Measurements from ENCODE around the gene WNK2. TPM values are rescaled to one million over a fixed set of nuclear protein-coding genes. Genes with fewer than 3 reads are reported as not detected.

The WNK2 gene
- total RNA-seq, 2 donors from 2014 or later = 0.70 to 1.1 TPM

- DNase-seq = no peak
These were observed 75.0 kb downstream of the WNK2 start for GRCh38 chr9:93258818-93259489.

GRCh38 chr9:93259490-93260262, 75.7 kb downstream of the WNK2 start:
- DNase-seq (no peak), ATAC-seq (replicated peaks in 1 of 2) (no peak)
- Mint-ChIP-seq H3K27me3 (ENCODE audit: low read depth) (no peaks in the 10 kb centered on the region), H3K36me3 (ENCODE audit: insufficient read depth in 2 of 2) (no peaks in the 10 kb centered on the region), H3K4me3 (no peak overlapping the region), H3K4me1 (ENCODE audit: low read depth) (no peaks in the 10 kb centered on the region), H3K9me3 (no peaks in the 10 kb centered on the region), H3K27ac (no peak overlapping the region)

More at GRCh38 chr9:93258818-93259489, 75.0 kb downstream of the WNK2 start:
- Mint-ChIP-seq H3K36me3 (ENCODE audit: insufficient read depth in 2 of 2) (no peaks in the 10 kb centered on the region), H3K9me3 (no peaks in the 10 kb centered on the region), H3K4me3 (no peak overlapping the region), H3K27me3 (ENCODE audit: low read depth) (no peaks in the 10 kb centered on the region), H3K27ac (no peak overlapping the region), H3K4me1 (ENCODE audit: low read depth) (no peaks in the 10 kb centered on the region)
- no peak for ATAC-seq (replicated peaks in 1 of 2)

- no peak for ATAC-seq (replicated peaks in 1 of 2)
- no peak overlapping the region for H3K27ac Mint-ChIP-seq
- no peak for DNase-seq
- no peaks in the 10 kb centered on the region for H3K27me3 Mint-ChIP-seq (ENCODE audit: low read depth)
- H3K9me3 Mint-ChIP-seq = no peaks in the 10 kb centered on the region
- no peak overlapping the region for H3K4me3 Mint-ChIP-seq
- H3K36me3 Mint-ChIP-seq (ENCODE audit: insufficient read depth in 2 of 2) = no peaks in the 10 kb centered on the region
- H3K4me1 Mint-ChIP-seq (ENCODE audit: low read depth) = no peaks in the 10 kb centered on the region
These were observed 76.5 kb downstream of the WNK2 start for GRCh38 chr9:93260263-93261066.

- Mint-ChIP-seq H3K9me3 (no peaks in the 10 kb centered on the region), H3K27ac (no peak overlapping the region), H3K36me3 (ENCODE audit: insufficient read depth in 2 of 2) (no peaks in the 10 kb centered on the region), H3K27me3 (ENCODE audit: low read depth) (no peaks in the 10 kb centered on the region), H3K4me3 (no peak overlapping the region), H3K4me1 (ENCODE audit: low read depth) (no peaks in the 10 kb centered on the region)
- DNase-seq = no peak
- no peak for ATAC-seq (replicated peaks in 1 of 2)
These were observed 77.3 kb downstream of the WNK2 start for GRCh38 chr9:93261281-93261680.

GRCh38 chr9:93261735-93262523, 78.0 kb downstream of the WNK2 start:
- Mint-ChIP-seq H3K9me3 (no peaks in the 10 kb centered on the region), H3K4me1 (ENCODE audit: low read depth) (no peaks in the 10 kb centered on the region), H3K27ac (no peak overlapping the region), H3K4me3 (no peak overlapping the region), H3K36me3 (ENCODE audit: insufficient read depth in 2 of 2) (no peaks in the 10 kb centered on the region), H3K27me3 (ENCODE audit: low read depth) (no peaks in the 10 kb centered on the region)
- ATAC-seq (replicated peaks in 1 of 2) = no peak
- no peak for DNase-seq

- Mint-ChIP-seq H3K4me1 (ENCODE audit: low read depth) (peaks cover 3% of the 10 kb centered on the region), H3K27ac (no peak overlapping the region), H3K4me3 (no peak overlapping the region), H3K9me3 (no peaks in the 10 kb centered on the region), H3K27me3 (ENCODE audit: low read depth) (no peaks in the 10 kb centered on the region), H3K36me3 (ENCODE audit: insufficient read depth in 2 of 2) (no peaks in the 10 kb centered on the region)
- ATAC-seq (replicated peaks in 1 of 2) = no peak
- DNase-seq = no peak
These were observed 78.8 kb downstream of the WNK2 start for GRCh38 chr9:93262537-93263310.

- no peak for ATAC-seq (replicated peaks in 1 of 2)
- Mint-ChIP-seq H3K27ac (no peak overlapping the region), H3K36me3 (ENCODE audit: insufficient read depth in 2 of 2) (no peaks in the 10 kb centered on the region)
These were observed 79.6 kb downstream of the WNK2 start for GRCh38 chr9:93263334-93264229.

GRCh38 chr9:93264338-93265125, 80.6 kb downstream of the WNK2 start:
- Mint-ChIP-seq H3K36me3 (ENCODE audit: insufficient read depth in 2 of 2) (no peaks in the 10 kb centered on the region), H3K27ac (no peak overlapping the region), H3K9me3 (no peaks in the 10 kb centered on the region), H3K4me1 (ENCODE audit: low read depth) (peaks cover 18% of the 10 kb centered on the region), H3K27me3 (ENCODE audit: low read depth) (no peaks in the 10 kb centered on the region), H3K4me3 (no peak overlapping the region)
- no peak for ATAC-seq (replicated peaks in 1 of 2)
- DNase-seq = no peak

More at GRCh38 chr9:93263334-93264229, 79.6 kb downstream of the WNK2 start:
- H3K4me3 Mint-ChIP-seq = no peak overlapping the region
- peaks cover 12% of the 10 kb centered on the region for H3K4me1 Mint-ChIP-seq (ENCODE audit: low read depth)
- DNase-seq = no peak
- H3K27me3 Mint-ChIP-seq (ENCODE audit: low read depth) = no peaks in the 10 kb centered on the region
- no peaks in the 10 kb centered on the region for H3K9me3 Mint-ChIP-seq

GRCh38 chr9:93265301-93265971, 81.5 kb downstream of the WNK2 start:
- H3K4me1 Mint-ChIP-seq (ENCODE audit: low read depth) = peaks cover 21% of the 10 kb centered on the region
- no peak overlapping the region for H3K27ac Mint-ChIP-seq
- no peaks in the 10 kb centered on the region for H3K9me3 Mint-ChIP-seq
- no peaks in the 10 kb centered on the region for H3K27me3 Mint-ChIP-seq (ENCODE audit: low read depth)
- DNase-seq (no peak), ATAC-seq (replicated peaks in 1 of 2) (no peak)
- no peak overlapping the region for H3K4me3 Mint-ChIP-seq
- no peaks in the 10 kb centered on the region for H3K36me3 Mint-ChIP-seq (ENCODE audit: insufficient read depth in 2 of 2)

GRCh38 chr9:93265972-93266371, 82.0 kb downstream of the WNK2 start:
- DNase-seq (no peak), ATAC-seq (replicated peaks in 1 of 2) (no peak)
- peaks cover 0 to 3% of the 10 kb centered on the region in 2 donors for H3K36me3 Mint-ChIP-seq (ENCODE audit: insufficient read depth in 2 of 2)
- no peak overlapping the region for H3K4me3 Mint-ChIP-seq
- no peak overlapping the region for H3K27ac Mint-ChIP-seq
- no peaks in the 10 kb centered on the region for H3K9me3 Mint-ChIP-seq
- H3K4me1 Mint-ChIP-seq (ENCODE audit: low read depth) = peaks cover 26% of the 10 kb centered on the region
- H3K27me3 Mint-ChIP-seq (ENCODE audit: low read depth) = no peaks in the 10 kb centered on the region
